Activated gamma-delta T cell treated with anti-CD3 and anti-CD28 coated beads, Interleukin-2, amount 50 U/mL, for 16 hours (primary cell): ENCODE results near the gene CHST9.
"Not testable (repeated sequence)": the region's sequence is repeated elsewhere in the genome, so short reads cannot be mapped to it uniquely, and the experiment has no call there.

Experiments used
- DNase-seq: peaks from one replicate; pipeline ENCODE4 v3.0.0-alpha.2; 2020; ENCODE audit warnings: low read depth

CHST9 gene, protein sequence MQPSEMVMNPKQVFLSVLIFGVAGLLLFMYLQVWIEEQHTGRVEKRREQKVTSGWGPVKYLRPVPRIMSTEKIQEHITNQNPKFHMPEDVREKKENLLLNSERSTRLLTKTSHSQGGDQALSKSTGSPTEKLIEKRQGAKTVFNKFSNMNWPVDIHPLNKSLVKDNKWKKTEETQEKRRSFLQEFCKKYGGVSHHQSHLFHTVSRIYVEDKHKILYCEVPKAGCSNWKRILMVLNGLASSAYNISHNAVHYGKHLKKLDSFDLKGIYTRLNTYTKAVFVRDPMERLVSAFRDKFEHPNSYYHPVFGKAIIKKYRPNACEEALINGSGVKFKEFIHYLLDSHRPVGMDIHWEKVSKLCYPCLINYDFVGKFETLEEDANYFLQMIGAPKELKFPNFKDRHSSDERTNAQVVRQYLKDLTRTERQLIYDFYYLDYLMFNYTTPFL

DNA sequence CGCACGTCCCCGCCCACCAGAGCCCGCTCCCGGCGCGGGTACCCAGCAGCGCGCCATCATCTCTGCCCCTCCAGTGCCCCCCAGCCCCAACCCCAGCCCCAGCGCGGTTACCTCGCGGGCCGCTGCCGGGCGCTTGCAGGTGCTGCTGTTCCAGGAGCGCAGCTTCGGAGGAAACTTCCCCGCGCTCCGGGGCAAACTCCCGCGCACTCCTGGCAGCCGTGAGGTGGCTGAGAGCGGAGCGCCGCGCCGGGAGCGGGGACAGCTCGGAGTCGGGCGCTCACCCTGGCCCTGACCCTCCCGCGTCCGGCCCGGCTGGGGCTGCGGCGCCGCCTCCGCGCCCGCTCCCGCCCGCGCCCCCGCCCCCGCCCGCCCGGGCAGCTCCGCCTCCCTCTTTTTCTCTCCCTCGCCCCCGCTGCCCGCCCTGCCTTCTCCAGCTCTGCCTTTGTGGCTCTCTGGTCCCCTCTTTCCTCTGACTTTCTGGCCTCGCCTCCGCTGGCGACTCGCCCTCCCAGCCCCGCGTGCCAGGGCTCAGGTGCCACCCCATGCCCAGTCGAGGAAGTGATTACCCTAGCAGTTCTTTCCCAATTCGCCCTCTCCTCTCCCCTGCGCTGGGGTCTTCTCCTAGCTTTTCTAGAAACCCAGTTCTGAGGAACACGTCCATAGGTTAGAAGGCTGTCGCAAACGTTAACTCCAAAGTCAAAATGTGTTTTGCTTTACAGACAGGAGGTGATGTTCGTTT lies at the start of gene CHST9:
TSS of gene CHST9 (minus strand) at position 284 of the 739 bp plus-strand sequence. CDS start 42,499 bp downstream, outside the sequence.
- DNase-seq, result no peak

DNA sequence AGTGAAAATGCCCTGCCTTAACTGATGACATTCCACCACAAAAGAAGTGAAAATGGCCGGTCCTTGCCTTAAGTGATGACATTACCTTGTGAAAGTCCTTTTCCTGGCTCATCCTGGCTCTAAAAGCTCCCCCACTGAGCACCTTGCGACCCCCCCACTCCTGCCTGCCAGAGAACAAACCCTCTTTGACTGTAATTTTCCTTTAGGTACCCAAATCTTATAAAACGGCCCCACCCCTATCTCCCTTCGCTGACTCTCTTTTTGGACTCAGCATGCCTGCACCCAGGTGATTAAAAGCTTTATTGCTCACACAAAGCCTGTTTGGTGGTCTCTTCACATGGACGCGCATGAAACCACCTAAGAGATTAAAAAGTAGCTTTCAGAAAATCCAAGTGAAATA lies 47.2 kb upstream of the CHST9 start:
- DNase-seq, result not testable (repeated sequence)

DNA sequence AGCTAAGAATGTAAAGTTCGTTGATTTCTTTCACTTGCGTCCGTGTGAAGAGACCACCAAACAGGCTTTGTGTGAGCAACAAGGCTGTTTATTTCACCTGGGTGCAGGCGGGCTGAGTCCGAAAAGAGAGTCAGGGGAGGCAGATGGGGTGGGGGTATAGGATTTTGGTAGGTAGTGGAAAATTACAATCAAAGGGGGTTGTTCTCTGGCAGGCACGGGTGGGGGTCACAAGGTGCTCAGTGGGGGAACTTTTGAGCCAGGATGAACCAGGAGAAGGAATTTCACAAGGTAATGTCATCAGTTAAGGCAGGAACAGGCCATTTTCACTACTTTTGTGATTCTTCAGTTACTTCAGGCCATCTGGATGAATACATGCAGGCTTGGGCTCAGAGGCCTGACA lies 46.6 kb upstream of the CHST9 start:
- not testable (repeated sequence) for DNase-seq

DNA sequence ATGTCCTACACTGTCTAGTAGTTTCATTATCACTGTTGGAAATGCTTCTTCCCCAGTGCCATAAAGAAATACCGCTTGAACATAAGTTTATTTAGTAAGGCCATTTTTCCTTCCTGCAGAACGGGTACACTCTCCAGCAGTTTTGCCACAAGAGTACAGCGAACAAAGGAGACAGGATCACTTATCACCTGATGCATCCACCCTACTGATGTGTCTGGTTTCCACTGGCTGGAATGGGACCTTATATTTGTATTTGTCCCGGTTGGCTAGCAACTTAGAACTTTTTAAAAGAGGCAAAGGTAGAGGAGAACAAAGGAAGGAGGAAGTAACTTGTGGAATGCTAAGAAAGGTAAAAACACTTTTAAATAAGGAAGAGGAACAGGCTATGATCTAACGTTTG lies 46.1 kb upstream of the CHST9 start:
- not testable (repeated sequence) for DNase-seq

DNA sequence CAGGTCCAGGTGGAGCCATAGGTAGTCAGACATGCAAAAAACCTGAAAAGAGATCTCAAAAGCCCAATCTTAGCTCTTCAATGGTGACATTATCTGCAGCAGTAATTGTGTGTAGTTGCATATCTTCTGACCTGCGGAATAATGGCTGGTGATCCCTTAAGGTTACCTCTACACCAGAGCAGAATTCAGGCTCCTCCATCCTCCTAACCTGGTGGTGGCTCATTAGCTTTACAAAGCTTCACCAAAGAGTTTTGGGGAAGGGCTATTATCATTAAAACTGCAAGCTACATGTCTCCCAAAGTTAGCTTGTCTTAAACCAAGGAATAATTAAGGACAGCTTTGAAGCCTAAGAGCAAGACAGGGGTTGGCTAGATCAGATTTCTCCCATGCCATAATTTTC lies 42.6 kb upstream of the CHST9 start:
- no peak for DNase-seq

DNA sequence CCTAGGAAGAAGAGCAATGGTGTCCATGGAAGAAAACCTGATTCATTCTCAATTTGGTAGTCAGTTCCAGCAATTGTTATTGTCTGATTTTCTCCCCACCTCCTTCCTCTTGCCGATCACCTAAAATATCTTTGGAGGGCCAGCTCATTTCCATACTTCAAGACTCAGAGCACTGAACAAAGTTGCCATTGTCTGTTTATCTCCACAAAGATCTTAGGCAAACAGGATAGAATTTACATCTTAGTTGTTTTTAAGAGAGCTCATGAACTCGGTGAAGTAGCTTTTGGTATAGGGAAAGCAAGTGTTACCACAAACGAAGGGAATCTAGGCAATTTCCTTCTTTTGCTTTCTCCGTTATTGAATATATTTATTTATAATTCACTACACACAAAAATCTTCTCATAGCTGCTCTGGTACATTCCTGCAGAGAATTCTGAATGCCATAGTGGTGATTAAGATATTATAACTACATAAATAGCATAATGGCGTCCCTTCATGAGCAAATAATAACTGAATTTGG lies 41.5 kb upstream of the CHST9 start:
- DNase-seq, result no peak

DNA sequence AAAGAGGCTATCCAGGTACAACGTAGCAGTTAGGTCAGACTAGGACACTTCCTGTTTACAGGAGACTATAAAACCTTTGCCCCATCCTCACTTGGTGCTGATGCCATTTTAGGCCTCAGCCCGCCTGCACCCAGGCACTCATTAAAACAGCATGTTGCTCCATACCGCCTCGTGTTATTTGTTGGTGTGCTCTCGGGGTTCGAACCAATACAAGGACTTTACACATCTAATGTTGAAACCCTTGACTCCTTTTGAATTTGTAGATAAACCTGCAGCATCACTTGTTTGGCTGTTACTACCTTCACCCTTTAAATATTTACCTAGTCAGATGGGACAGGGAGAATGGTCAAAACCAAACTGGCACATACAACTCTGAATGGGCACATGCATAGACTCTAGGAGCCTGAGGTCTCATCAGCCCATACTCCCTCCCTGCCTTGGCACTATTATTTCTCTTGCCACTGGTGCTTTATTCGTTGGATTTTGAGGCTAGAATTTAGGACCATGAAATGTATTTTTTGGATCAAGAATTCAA lies 40.9 kb upstream of the CHST9 start:
- no peak for DNase-seq

DNA sequence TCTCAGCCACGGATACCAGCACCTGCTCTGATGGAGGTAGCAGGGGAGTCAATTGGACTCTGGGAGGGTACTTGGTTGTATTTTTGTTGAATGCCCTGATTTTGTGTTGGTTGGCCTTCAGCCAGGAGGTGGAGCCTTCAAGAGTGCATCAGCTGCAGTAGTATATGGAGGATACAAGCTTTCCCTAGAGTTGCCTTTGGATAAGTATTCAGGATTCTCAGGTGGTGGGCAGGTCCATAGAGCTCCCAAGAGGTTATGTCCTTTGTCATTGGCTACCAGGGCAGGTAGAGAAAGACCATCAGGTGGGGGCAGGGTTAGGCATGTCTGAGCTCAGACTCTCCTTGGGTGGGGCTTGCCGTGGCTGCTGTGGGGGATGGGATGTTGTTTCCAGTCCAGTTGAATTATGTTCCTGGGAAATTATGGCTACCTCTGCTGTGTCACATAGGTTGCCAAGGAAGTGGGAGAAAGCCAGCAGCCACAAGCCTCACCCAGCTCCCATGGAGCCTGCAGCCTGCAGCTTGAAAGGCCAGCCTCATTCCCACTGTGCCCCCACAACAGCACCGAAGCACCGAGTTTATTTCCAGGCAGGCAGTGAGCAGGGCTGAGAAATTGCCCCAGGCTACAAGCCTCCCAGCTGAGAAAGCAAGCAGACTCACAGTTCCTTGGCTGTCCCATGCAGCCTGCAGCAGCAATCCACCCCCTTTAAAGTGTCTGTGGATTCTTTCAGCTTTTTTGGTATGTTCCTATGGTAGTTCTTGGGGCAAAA lies 38.6 kb upstream of the CHST9 start:
- no peak for DNase-seq

DNA sequence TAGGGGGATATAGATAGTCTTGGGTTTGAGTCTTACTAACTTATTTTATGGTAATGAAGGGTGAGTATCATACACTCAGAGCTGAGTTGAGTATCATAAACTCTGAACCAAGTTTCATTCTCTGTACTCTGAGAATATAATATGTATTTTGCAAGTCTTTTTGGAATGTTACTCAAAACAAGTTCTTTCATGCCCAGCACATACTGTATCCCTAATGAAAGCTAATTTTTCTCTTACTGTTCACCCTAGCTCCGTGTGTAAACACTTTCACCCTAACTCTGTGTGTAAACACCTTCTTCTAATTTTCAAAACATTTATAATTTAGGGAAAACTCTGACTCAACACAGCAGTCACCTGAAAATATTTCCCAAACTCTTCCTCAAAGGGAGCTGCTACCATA lies 29.7 kb upstream of the CHST9 start:
- no peak for DNase-seq

DNA sequence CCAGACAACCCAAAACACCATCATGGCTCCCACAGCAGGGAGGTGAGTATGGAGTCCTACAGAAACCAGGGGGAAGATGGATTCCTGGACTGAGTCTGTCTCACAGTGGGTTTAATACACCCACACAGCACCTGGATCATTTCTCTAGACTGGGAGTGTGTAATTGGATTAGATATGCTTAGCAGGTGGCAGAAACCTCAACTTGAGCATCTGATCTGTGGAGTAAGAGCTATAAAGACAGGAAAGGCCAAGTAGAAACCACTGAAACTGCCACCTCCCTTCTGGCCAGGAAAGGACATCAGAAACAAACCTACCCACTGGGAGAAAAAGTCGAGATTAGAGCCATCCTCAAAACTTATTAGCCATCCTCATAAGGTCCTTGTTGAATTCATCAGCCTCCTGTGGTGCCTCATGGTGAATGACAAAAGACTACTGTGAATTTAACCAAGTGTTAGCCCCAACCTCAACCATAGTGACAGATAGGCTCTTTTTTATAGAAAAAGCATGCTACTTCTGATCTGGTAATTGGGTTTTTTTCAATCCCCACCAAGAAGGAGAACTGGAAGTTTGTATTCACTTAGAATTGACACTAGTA lies 28.1 kb upstream of the CHST9 start:
- no peak for DNase-seq

DNA sequence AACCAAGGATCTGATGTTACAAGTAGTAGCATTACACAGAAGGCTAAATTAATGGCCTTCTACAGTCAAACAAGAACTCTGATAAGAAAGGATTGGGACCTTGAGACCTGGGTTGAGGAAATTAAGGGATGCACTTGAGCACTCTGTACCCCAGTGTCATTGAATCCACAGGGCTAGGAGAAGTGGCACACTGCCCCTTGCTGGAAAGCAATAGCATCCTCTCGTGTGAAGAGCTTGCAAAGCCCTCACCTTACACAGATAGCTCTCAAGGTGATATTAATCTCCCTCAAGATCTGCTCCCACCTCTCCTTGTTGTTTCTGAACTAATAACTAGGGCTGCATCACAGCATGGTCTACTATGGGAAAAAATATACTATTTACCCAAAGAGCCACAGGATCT lies 26.5 kb upstream of the CHST9 start:
- DNase-seq, result no peak

DNA sequence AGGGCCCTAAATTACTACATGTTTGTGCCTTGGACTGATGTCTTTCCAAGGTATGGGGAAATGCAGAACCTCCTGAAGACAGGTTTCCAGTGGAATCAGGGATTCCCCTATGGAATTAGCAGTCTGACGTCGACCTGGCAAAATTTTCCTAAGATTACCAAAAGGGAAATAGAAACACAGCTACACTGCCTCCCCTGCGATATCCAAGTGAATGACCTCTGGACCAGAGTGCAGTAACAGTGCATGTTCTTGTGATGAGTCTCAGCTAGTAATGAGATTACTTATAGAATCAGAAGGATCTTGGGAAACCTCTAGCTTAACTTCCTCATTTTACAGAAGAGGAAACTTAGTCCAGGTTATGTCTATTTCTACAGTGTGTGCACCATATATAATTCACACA lies 21.3 kb upstream of the CHST9 start:
- DNase-seq, result no peak

DNA sequence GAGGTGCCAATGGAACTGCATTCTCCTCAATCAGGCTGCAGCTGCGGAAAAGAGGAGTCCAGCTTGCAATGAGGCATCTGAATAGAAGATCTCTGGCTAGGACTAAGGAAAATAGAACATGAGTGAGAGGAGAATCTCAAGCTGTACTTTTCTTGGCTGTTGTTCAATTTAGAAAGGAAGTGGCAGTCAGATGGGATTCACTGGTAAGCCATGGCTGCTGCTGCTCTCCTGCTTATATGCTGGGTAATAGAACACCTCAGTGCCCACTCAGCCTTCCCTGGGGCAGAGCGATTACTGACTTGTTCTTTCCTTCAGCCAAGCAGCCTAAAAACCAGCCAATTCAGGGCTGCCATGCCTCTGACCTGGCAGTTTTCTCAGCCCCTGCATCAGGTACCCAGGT lies 17.6 kb upstream of the CHST9 start:
- DNase-seq, result no peak

DNA sequence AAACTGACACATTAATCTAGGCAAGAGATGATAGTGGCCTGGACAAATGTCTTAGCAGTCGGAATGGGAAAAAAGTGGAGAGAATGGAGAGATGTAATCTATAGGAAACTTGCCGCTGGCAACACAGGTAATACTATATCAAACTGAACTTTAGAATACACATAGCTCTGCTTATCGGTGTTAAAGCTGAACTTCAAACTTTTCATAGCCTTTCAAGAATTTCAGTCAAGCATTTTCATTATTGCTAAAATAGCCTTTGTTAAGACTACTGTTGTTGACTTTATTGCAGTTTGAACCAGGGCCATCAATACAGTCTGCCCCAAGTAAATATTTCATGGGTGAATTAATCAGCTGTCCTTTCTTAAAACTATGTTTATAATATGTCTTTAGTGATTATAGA lies 12.9 kb upstream of the CHST9 start:
- DNase-seq, result no peak

DNA sequence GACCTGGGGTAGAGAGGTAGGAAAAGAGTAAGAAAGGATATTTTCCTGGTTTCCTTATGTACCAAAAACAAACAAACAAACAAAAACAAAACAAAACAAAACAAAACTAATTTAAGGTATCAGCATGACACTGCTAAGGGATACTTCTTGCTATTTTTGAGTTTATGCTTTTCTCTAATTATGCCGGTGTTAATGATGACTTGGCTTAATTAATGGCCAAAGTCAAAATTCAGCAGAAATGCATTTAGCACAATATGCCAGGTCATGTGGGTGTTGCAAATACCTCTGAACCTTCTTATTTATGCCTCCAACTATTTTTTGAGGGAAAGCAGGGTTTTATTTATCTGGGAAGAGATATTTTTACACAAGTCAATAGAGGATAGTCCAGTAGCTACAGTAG lies 3.2 kb upstream of the CHST9 start:
- DNase-seq, result no peak

DNA sequence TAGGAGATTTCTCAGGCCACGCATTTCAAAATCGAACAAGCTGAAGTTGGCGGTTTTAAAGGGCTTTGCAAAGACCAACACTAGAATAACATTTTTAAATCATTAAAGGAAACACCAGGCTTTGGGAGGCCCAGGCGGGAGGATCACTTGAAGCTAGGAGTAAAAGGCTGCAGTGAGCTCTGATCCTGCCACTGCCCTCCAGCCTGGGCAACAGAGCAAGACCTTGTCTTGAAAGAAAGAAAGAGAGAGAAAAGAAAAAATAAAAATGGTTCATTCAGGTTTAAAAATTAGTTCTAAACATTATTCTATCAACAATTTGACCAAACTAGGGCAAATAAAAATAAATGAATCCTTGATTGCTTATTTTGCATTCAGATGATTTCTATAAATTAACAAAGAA lies 789 bp upstream of the CHST9 start:
- no peak for DNase-seq

DNA sequence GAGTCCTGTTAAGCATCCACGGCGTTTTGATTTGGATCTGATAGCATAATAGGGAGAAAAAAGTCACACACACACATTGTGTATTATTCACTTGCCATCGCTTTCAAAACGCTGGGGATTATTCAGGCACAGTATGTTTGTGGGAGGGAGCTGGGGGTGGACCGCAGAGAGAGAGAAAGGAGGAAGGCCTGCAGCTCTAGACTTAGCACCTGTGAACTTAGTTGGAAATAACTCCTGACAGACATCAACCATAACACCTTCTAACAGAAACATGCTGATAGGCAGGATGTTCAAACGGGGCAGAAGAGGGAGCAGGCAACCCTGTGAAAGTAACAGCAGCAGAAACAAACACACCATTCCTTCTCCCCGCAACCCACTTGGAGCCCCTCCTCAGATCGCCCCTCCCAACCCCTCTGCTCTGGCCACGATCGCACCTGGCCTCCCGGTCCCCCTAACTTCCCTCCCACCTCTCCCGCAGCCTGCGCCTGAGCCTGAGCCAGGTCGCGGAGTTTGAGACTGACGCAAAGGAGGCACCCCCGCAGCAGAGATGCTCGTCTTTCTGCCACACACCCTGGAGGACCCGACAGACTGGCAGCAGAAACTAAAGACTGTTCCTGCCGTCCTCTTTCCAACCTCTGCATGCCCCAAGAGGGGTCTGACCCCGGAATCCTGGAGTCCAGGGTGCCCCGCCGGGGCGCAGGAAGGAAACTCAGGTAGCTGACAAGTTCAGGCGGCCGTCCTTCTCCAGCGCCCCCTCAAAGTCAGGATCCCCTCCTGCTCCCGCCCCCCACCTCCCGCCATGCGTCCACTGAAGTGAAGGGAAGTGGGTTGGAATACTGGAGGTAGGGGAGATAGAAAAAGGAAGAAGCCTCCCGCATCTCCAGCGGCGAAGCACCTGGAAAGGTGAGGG lies 738 bp downstream of the CHST9 start:
- no peak for DNase-seq

DNA sequence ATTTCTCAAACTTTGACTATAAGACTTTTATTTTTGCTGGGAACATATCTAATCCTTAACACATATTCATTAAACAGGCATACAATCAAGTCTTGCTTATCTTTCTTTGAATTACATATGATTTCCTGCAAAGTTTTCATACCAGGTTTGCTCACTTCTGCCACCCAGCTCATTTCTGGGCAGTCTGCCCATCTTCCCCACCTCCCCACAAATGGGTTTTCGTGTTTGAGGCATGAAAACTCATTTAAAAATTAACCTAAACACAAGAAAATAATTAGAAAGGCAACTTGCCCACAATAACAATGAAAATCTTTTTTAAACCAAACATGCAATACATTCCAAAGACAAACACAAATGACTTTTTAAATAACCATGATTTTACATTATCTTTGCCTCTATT lies 3.4 kb downstream of the CHST9 start:
- DNase-seq, result no peak

DNA sequence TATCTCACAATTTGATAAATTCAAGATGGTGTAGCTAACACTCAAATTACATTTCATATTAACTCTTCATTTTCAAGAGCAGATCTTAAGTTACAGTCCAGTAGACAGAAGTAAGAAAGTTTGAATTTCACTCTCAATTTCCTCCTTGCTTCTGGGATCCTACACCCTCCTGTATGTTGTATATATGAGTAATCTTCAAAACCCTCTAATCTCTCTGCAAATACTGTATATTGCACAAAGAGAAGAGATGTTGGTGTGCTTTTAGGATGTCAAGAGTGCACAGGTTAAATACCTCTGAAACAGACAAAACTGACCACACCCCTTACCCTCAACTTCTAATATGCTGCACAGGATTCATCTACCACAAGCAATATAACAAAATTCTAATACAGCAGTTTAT lies 6.7 kb downstream of the CHST9 start:
- no peak for DNase-seq

DNA sequence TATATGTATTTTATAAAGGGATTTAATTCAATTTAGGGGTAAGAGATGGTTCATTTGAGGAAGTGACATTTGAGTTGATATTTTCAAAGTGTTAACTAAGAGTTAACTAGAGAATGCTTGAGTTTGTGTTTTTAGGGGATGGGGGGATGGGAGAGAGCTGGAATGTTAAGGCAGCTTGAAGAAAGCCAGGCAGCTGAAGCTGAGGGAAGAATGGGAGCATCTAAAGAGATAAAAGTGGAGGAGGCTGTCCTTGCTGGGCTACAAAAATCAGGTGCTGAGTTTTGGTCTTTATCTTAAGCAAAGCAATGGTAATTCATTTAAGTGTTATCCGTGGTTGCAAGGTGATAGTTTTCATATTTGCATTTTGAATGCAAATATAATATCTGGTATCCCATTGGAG lies 9.2 kb downstream of the CHST9 start:
- DNase-seq, result no peak

DNA sequence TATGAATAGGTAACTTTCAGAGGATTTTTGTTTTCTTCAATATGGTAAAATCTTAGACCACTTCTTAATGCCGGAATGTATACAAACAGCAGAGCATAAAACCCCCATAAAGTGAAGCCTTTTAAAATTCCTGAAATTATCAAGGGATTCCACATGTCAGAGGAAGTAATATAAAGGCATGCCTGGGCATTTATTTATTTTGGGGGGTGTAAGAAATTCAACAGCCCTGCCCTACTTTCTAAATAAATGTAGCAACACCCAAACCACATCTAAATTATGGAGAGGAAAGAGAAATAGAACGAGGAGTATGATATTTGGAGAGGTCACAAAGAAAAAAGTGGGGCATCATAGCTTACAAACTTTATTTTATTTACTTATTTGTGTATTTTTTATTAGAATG lies 9.9 kb downstream of the CHST9 start:
- no peak for DNase-seq
